Measurements from ENCODE around the gene ARHGAP1.

The ARHGAP1 gene

GRCh38 chr11:46640036-46640788 lies 60.2 kb downstream of the ARHGAP1 start:
- DNase-seq (ENCODE audit: low read depth), result no peak

GRCh38 chr11:46639197-46639839 lies 61.1 kb downstream of the ARHGAP1 start:
- DNase-seq (ENCODE audit: low read depth), result no peak

- no peak for DNase-seq (ENCODE audit: low read depth)
Observed at GRCh38 chr11:46637546-46637945, 62.9 kb downstream of the ARHGAP1 start.

GRCh38 chr11:46635557-46636139 lies 64.8 kb downstream of the ARHGAP1 start:
- DNase-seq (ENCODE audit: low read depth), result no peak

GRCh38 chr11:46633291-46634217 lies 66.9 kb downstream of the ARHGAP1 start:
- DNase-seq (ENCODE audit: low read depth), result no peak

- DNase-seq (ENCODE audit: low read depth), result no peak
Observed at GRCh38 chr11:46632502-46632901, 67.9 kb downstream of the ARHGAP1 start.

GRCh38 chr11:46631676-46632075 lies 68.7 kb downstream of the ARHGAP1 start:
- no peak for DNase-seq (ENCODE audit: low read depth)

- no peak for DNase-seq (ENCODE audit: low read depth)
Observed at GRCh38 chr11:46630237-46630636, 70.2 kb downstream of the ARHGAP1 start.

GRCh38 chr11:46628961-46629360 lies 71.5 kb downstream of the ARHGAP1 start:
- DNase-seq (ENCODE audit: low read depth), result no peak
